Measurements from ENCODE around the gene RALGPS2.

Gene RALGPS2

DNA sequence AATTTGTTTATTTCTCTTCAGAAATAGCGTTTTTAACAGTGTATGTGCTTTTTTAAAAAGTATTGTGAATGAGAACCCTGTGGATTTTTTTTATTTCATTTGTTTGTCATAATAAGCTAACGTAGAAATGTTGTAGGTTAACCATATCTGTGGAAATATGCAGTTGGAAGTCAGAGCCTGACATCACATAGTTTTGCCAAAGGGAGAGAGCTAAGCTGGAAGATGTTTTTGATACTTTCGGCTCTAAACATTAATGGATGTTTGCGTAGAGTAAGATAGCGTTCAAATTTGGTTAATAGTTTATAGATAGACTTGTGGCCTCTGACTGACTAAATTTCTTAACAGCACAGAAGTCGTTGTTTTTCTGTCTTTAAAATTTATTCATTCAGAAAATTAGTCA is 193.3 kb downstream of the RALGPS2 start:
- no peak for DNase-seq (ENCODE audit: low read depth, low spot score)

DNA sequence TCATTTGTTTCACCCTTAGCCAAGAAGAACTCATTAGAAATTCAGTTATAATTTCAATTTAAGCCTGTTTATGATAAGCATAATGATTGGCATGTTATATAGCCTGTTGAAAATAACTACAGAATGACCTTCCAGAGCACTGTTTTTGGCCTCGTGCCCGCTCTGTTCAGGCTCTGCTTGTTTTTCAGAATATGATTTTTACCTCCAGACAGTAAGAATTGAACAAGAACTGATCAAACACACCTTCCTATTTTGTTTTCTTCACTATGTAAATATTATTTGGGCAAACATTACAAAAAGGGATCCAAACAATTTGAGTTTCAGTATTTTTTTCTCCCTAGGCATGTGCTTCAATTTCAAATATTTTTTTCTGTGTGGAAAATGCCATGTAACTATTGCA is 193.9 kb downstream of the RALGPS2 start:
- no peak for DNase-seq (ENCODE audit: low read depth, low spot score)

GRCh38 chr1:178919581-178919980 is 194.5 kb downstream of the RALGPS2 start:
- DNase-seq (ENCODE audit: low read depth, low spot score): no peak

- no peak for DNase-seq (ENCODE audit: low read depth, low spot score)
These were observed 196.5 kb downstream of the RALGPS2 start for GRCh38 chr1:178921499-178921898.

- DNase-seq (ENCODE audit: low read depth, low spot score): no peak
These were observed 198.5 kb downstream of the RALGPS2 start for GRCh38 chr1:178923512-178923911.

- DNase-seq (ENCODE audit: low read depth, low spot score): no peak
These were observed 201.0 kb downstream of the RALGPS2 start for GRCh38 chr1:178926046-178926445.

DNA sequence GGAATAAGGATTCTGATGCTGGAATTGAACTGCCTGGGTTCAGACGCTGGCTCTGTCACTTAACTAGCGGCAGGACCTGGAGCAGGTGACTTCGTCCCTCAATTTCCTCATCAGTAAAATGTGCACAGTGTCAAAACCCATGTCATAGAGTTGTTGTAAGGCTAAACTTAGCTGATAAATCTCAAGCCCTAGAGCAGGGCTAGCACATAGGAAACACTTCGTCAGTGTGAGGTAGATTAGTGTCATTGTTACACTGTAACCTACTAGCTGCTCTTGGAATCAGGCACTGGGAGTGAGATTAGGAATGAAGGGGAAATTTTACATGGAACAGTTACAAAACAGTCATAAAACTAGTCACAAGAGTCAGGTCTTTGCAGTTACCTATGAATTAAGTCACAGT is 202.0 kb downstream of the RALGPS2 start:
- no peak for DNase-seq (ENCODE audit: low read depth, low spot score)

- DNase-seq (ENCODE audit: low read depth, low spot score): no peak
These were observed 203.0 kb downstream of the RALGPS2 start for GRCh38 chr1:178928041-178928440.

- no peak for DNase-seq (ENCODE audit: low read depth, low spot score)
These were observed 203.9 kb downstream of the RALGPS2 start for GRCh38 chr1:178928976-178929375.

DNA sequence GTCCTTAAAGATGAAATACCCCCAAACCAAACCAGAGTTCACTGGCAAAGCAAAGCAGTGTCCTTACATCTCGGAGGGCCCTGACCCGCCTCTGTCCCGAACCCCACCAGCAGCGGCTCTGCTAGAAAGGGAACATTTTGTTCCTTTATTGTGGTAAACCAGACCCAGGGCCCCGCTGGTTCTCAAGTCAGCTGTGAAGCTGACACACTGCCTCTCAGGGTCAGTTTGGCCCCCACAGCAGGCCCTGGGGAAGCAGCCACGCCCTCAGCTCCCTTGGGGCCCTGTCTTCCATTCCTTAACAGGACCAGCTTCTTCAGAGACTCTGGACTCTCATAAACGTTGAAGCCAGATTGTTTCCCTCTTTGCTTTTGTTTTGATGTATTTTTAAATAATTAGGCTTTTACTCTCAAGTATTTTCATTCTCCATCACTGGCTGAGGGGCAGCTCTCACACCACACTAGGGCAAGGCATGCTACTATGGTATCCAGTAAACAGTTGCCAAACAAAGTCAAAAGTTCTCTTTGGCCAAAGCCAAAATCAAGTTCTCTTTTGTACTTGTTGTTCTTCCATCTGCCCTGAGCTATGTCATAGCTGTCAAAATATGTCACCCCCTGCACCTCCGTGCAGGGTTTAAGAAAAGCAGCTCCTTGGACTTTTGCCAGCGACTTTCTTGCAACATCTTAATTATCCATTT is 207.0 kb downstream of the RALGPS2 start:
- DNase-seq (ENCODE audit: low read depth, low spot score): no peak

DNA sequence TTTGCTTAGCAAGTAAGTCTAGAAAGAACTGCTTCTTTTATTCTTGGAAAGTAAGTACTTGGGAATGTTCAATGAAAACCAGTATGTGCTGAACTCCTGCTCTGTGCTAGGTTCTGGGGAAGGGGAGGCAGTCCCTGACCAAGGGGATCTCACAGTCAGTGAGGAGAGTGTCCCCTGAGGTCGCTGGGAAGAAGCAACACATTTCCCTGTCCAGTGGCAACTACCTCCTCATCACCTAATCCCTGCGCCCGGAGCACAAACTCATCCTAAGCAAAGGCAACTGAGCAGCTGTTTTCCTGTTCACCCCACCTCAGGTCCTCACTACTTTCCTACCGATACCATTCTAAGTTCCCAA is 207.5 kb downstream of the RALGPS2 start:
- no peak for DNase-seq (ENCODE audit: low read depth, low spot score)

- DNase-seq (ENCODE audit: low read depth, low spot score): no peak
These were observed 208.1 kb downstream of the RALGPS2 start for GRCh38 chr1:178933105-178933561.

DNA sequence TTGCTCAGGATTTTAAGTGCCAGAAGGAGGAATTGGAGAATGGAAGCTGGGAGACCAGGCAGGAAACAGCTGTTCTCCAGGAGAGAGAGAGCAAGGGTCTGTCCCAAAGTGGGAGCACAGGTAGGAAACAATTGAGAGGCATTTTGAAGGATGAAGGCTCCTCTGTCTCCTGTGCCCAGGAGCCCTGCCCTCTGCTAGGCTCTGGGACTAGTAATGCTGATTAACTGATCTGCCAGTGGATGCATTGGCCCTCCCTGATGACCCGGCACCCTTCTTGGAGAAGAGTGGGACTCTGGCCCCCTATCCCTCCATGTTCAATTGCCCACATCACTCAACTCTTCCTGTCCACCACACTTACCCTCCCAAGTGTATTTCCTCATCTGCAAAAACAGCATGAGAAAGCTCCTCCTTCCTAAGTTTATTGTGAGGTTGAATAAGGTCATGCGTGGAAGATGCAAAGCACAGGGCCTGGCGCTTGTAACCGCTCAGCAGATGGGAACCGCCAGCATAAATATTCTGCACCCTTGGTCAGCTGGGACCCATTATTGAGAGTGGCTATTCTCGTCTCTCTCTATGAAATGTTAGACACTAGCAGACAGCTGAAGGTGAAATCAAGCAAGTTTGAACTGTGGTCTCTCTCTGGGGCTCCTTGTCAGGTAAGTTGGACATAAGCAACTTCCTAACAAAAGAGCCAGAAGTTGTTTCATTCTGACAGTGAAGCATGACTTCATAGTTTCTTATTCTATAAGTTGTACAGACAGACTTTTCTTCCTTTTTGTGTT is 208.9 kb downstream of the RALGPS2 start:
- no peak for DNase-seq (ENCODE audit: low read depth, low spot score)

- no peak for DNase-seq (ENCODE audit: low read depth, low spot score)
These were observed 209.5 kb downstream of the RALGPS2 start for GRCh38 chr1:178934546-178934945.

- no peak for DNase-seq (ENCODE audit: low read depth, low spot score)
These were observed 210.6 kb downstream of the RALGPS2 start for GRCh38 chr1:178935610-178936009.

DNA sequence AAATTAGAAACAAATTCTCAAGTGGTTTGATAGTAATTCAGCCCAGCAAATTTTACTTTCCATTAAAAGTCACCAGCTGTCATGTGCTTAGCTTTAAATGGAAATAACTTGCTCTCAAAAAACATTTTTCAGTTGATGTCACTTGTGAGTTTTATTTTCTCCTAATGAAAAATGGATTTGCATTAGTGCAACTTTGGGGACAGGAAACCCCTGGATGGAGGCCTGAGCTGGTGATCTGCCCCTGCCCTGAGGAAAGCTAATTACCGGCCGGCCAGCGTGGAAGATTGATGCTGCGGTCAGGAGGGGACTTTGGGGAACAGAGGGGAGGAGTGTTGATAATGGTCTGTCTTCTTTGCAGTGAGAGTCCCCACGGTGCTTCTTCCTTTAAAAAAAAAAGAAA is 212.7 kb downstream of the RALGPS2 start:
- DNase-seq (ENCODE audit: low read depth, low spot score): no peak

DNA sequence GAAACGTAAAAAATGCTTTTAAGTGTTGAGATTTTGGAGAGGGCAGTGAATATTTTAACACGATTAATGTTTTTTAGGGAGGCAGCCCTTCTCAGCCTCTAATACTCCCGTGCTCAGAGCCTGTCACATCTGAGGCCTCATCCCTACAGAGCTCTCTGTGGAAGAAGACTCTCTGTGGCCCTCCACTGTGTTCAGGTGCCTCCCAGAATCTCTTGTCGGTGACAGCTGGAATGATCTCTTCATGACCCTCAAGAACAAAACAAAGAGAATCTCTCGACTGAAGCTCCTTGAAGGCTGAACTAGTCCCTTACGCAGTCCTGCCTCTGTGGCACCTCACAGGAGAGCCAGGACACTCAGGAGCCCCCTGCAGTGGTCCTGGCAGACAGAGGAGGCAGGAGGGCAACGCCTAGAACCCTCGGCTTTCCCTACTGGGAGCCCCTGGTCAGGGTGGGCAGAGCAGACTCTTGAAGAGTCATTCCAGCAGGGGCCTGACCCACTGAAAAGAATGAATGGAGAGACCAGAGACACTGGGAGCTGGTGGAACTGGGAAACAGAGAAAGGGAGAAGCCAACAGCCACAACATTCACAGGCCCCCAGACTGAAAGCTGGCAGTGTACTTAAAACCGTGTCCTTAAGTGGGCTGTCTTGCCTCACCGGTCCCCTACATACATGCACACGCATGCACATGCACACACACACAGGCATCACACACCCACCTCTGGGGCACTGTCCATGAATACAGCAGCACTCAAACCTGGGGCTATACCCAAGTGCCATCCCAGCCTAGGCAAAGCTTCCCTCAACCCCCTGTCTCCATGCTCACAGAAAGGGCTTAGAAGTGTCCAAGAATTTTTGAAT is 213.3 kb downstream of the RALGPS2 start:
- DNase-seq (ENCODE audit: low read depth, low spot score): no peak

DNA sequence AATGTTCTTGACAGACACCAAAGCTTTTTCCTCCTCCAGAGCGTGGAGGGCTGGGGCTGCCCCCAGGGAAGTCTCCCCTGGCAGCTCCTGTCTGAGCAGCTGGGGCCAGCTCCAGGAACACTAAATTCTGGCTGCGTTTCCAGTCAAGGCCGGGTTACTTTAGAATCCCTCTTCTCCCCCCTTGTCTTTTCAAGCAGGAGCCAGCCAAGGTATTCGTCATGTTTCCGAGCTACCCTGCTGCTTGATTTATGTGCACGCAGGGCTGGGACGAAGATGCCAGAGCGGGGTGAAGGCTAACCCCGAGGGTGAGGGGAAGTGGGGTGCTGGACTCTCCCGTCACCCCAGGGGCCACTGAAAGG is 213.9 kb downstream of the RALGPS2 start:
- DNase-seq (ENCODE audit: low read depth, low spot score): no peak

DNA sequence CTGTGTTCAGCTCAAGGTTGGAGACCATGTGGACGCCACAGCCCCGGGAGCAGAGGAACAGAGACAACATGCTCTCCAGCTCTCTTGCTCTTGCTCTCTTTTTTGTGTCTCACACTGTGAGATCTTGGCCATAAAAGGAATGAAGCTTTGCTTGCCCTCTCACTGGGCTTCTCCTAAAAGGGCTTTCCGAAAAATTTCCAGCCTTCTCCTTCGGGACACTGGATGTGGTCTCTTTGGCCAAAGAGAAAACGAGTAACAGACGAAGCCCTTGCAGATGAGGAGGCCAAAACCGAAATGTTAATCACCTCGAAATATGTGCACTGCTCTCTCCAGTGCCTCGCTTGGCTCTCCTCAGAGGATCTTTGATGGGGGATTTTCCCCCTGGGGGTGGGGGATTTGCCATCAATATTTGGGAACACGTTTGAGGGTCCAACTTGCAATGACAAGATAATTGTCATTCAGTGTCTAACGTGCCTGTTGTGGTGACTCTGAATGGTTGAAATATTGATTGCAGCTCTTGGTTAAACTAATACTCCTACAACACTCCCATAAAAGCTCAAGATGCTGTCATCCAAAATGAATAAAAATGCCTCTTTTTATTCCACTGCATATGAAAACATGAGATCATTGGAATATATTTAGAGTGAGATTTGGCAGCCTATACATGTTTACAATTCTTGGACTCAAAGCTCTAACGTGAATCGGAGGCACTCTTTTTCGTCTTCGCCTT is 214.5 kb downstream of the RALGPS2 start:
- no peak for DNase-seq (ENCODE audit: low read depth, low spot score)

DNA sequence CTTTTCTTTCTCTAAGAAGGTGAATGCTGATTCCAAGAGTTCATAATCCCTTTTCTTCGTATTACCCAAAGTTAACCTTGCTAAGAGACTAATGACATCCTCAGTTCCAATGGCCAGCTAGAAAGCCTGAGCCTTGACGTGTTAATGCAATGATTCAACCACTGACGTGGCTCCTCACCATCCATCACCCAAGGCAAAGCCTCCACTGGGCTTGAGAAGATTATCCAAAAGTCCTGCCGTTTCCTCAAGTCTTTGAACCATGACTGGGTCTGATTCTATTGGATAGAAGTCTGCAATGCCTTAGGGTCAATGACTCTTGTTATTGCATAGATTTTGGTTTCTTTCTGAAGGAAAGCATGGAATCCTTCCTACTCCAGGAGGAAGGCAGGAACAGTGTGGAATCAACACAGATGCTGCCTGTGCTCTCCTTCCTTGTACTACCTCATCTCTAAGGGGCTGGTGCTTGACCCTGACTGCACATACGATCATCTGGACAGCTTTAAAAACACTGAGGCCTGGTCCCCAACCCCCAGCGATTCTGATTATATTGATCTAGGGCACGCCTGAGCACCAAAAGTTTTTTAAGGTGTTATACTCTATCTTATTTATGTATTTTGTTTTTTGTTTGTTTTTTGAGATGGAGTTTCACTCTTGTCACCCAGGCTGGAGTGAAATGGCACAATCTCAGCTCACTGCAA is 215.2 kb downstream of the RALGPS2 start:
- no peak for DNase-seq (ENCODE audit: low read depth, low spot score)

GRCh38 chr1:178941261-178941689 is 216.2 kb downstream of the RALGPS2 start:
- DNase-seq (ENCODE audit: low read depth, low spot score): no peak

Measured in activated CD4-positive, CD25-positive, alpha-beta regulatory T cell treated with anti-CD3 and anti-CD28 coated beads, Interleukin-2, amount 50 U/mL, for 16 hours (primary cell).